Activated naive CD4-positive, alpha-beta T cell treated with anti-CD3 and anti-CD28 coated beads, Interleukin-2, amount 50 U/mL, for 24 hours (primary cell): Measurements from ENCODE around the gene UHMK1.

Experiments used
- H3K27ac Mint-ChIP-seq: one replicate; pipeline ENCODE4 v1.8.0; 2021; ENCODE audit warnings: mild to moderate bottlenecking, mixed read lengths
- H3K27me3 Mint-ChIP-seq: one replicate; pipeline ENCODE4 v1.8.0; 2021; ENCODE audit warnings: mixed read lengths
- H3K36me3 Mint-ChIP-seq: one replicate; pipeline ENCODE4 v1.8.0; 2021; ENCODE audit warnings: mixed read lengths
- H3K4me1 Mint-ChIP-seq: one replicate; pipeline ENCODE4 v1.8.0; 2021; ENCODE audit warnings: mixed read lengths
- H3K4me3 Mint-ChIP-seq: one replicate; pipeline ENCODE4 v1.8.0; 2021; ENCODE audit warnings: mild to moderate bottlenecking, mixed read lengths
- H3K9me3 Mint-ChIP-seq: one replicate; pipeline ENCODE4 v1.8.0; 2021; ENCODE audit warnings: mixed read lengths

The UHMK1 gene

GRCh38 chr1:162571696-162572095, 74.1 kb downstream of the UHMK1 start:
- H3K4me3 Mint-ChIP-seq: no peak overlapping the region
- no peak overlapping the region for H3K27ac Mint-ChIP-seq
- H3K27me3 Mint-ChIP-seq: no peaks in the 10 kb centered on the region
- H3K9me3 Mint-ChIP-seq: no peaks in the 10 kb centered on the region
- H3K36me3 Mint-ChIP-seq: peaks cover 13% of the 10 kb centered on the region
- peaks cover 9% of the 10 kb centered on the region for H3K4me1 Mint-ChIP-seq

- H3K36me3 Mint-ChIP-seq: peaks cover 10% of the 10 kb centered on the region
- no peaks in the 10 kb centered on the region for H3K9me3 Mint-ChIP-seq
- peaks cover 9% of the 10 kb centered on the region for H3K4me1 Mint-ChIP-seq
- H3K4me3 Mint-ChIP-seq: no peak overlapping the region
- no peaks in the 10 kb centered on the region for H3K27me3 Mint-ChIP-seq
- no peak overlapping the region for H3K27ac Mint-ChIP-seq
Observed at GRCh38 chr1:162573136-162573535, 75.5 kb downstream of the UHMK1 start.

GRCh38 chr1:162578071-162578700, 80.6 kb downstream of the UHMK1 start:
- H3K4me3 Mint-ChIP-seq: no peak overlapping the region
- H3K4me1 Mint-ChIP-seq: no peaks in the 10 kb centered on the region
- no peak overlapping the region for H3K27ac Mint-ChIP-seq
- no peaks in the 10 kb centered on the region for H3K9me3 Mint-ChIP-seq
- H3K27me3 Mint-ChIP-seq: no peaks in the 10 kb centered on the region
- peaks cover 22% of the 10 kb centered on the region for H3K36me3 Mint-ChIP-seq

DNA sequence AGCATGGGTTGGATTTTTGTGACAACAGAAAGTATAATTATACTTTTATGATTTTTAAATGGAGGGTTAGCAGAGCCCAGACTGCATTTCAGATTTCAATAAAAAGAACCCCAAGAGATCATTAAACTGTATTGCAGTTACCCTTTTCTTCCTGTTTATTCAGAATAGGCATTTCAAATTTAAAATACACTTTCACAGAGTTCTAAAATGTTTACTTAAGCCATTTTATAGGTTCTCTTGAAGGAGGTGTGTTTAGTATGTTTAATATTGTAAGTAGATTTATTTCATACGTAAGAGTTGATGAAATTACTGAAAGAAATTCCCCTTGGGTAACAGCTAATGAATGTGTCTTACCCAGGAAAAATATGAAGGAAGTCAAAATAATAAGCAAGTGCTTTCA, 81.3 kb downstream of the UHMK1 start:
- Mint-ChIP-seq H3K27ac (no peak overlapping the region), H3K27me3 (no peaks in the 10 kb centered on the region), H3K4me3 (no peak overlapping the region), H3K36me3 (peaks cover 22% of the 10 kb centered on the region), H3K4me1 (no peaks in the 10 kb centered on the region), H3K9me3 (no peaks in the 10 kb centered on the region)
